ENCODE results near the gene PLCG2. TPM values are rescaled to one million over a fixed set of nuclear protein-coding genes. Genes with fewer than 3 reads are reported as not detected.

Gene PLCG2
- total and polyA plus RNA-seq, 3 donors from 2014 or later, result 6.8 to 11.3 (median 8.0) TPM

- DNase-seq, result no peak
- Histone ChIP-seq H3K27me3 (no peaks in the 10 kb centered on the region), H3K4me3 (no peak overlapping the region), H3K9me3 (no peaks in the 10 kb centered on the region), H3K4me1 (no peaks in the 10 kb centered on the region), H3K36me3 (ENCODE audit: low read depth, missing control alignments) (no peaks in the 10 kb centered on the region), H3K27ac (no peak overlapping the region)
- no peak for TF ChIP-seq POLR2A (IDR thresholded peaks at IDR 0.05)
- TF ChIP-seq CTCF (IDR thresholded peaks at IDR 0.05), result no peak
- WGBS, 2 donors, result 79 to 81% methylated on average over 4 of the region's 4 CpGs
- intact Hi-C loops (cut with DNase I; ENCODE audit: low total_unique reads), result no loop called here
Measured at GRCh38 chr16:81848306-81848853, 69.3 kb downstream of the PLCG2 start.

GRCh38 chr16:81850197-81850944 lies 71.3 kb downstream of the PLCG2 start:
- WGBS, 2 donors, result 53 to 57% methylated on average over 10 of the region's 10 CpGs
- H3K27me3 ChIP-seq, result no peaks in the 10 kb centered on the region
- H3K27ac ChIP-seq, result no peak overlapping the region
- no peaks in the 10 kb centered on the region for H3K36me3 ChIP-seq (ENCODE audit: low read depth, missing control alignments)
- no peak overlapping the region for H3K4me3 ChIP-seq
- DNase-seq, result no peak
- TF ChIP-seq CTCF (IDR thresholded peaks at IDR 0.05) (no peak), POLR2A (IDR thresholded peaks at IDR 0.05) (no peak)
- intact Hi-C loops (cut with DNase I; ENCODE audit: low total_unique reads), result no loop called here
- no peaks in the 10 kb centered on the region for H3K9me3 ChIP-seq
- H3K4me1 ChIP-seq, result no peaks in the 10 kb centered on the region

- H3K9me3 ChIP-seq, result no peaks in the 10 kb centered on the region
- TF ChIP-seq CTCF (IDR thresholded peaks at IDR 0.05) (no peak), POLR2A (IDR thresholded peaks at IDR 0.05) (no peak)
- no peak overlapping the region for H3K27ac ChIP-seq
- H3K4me1 ChIP-seq, result no peaks in the 10 kb centered on the region
- H3K36me3 ChIP-seq (ENCODE audit: low read depth, missing control alignments), result no peaks in the 10 kb centered on the region
- intact Hi-C loops (cut with DNase I; ENCODE audit: low total_unique reads), result no loop called here
- WGBS, 2 donors, result 85 to 92% methylated on average over 2 of the region's 2 CpGs
- no peaks in the 10 kb centered on the region for H3K27me3 ChIP-seq
- DNase-seq, result no peak
- no peak overlapping the region for H3K4me3 ChIP-seq
Measured at GRCh38 chr16:81852347-81852746, 73.3 kb downstream of the PLCG2 start.

GRCh38 chr16:81855552-81856153 lies 76.6 kb downstream of the PLCG2 start:
- TF ChIP-seq POLR2A (IDR thresholded peaks at IDR 0.05), result no peak
- no peak for TF ChIP-seq CTCF (IDR thresholded peaks at IDR 0.05)
- H3K4me1 ChIP-seq, result no peaks in the 10 kb centered on the region
- no peak overlapping the region for H3K27ac ChIP-seq
- H3K9me3 ChIP-seq, result no peaks in the 10 kb centered on the region
- no peak for DNase-seq
- intact Hi-C loops (cut with DNase I; ENCODE audit: low total_unique reads), result no loop called here
- WGBS, 2 donors, result 77 to 81% methylated on average over 8 of the region's 8 CpGs
- no peaks in the 10 kb centered on the region for H3K27me3 ChIP-seq
- H3K36me3 ChIP-seq (ENCODE audit: low read depth, missing control alignments), result no peaks in the 10 kb centered on the region
- H3K4me3 ChIP-seq, result no peak overlapping the region
